HepG2 (cell line): Measurements from ENCODE around the gene TSGA10. TPM values are rescaled to one million over a fixed set of nuclear protein-coding genes. Genes with fewer than 3 reads are reported as not detected.

Experiments
- ASH2L ChIP-seq: fragments of 300-600, 200-600 bp; sonication (generic); IDR thresholded peaks from 2 replicates; pipeline ENCODE4 v1.7.0; 2017; ENCODE audit warnings: low read depth, mild to moderate bottlenecking, moderate library complexity, mixed read lengths, low read length; ENCODE audit not compliant: insufficient read length
- EED ChIP-seq: sonication (generic); formaldehyde crosslinking; IDR thresholded peaks from 2 replicates; pipeline ENCODE4 v1.5.0; 2020; ENCODE audit warnings: mild to moderate bottlenecking, missing genetic modification reagents
- FOXO1 ChIP-seq: sonication (generic); formaldehyde crosslinking; IDR thresholded peaks from 2 replicates; pipeline ENCODE4 v1.4.0; 2020; ENCODE audit warnings: missing genetic modification reagents
- HCFC1 ChIP-seq: fragments of 150-350 bp; IDR thresholded peaks from 2 replicates; pipeline ENCODE4 v1.6.1; 2014; ENCODE audit warnings: low read depth, low read length
- HOMEZ ChIP-seq: IDR thresholded peaks from 2 replicates; pipeline ENCODE4 v1.6.1; 2016; ENCODE audit warnings: low read depth
- MEF2D ChIP-seq: sonication (generic); formaldehyde crosslinking; IDR thresholded peaks from 2 replicates; pipeline ENCODE4 v1.5.1; 2020; ENCODE audit warnings: mild to moderate bottlenecking, missing genetic modification reagents
- NFKBIZ ChIP-seq: IDR thresholded peaks from 2 replicates; pipeline ENCODE4 v1.6.1; 2018; ENCODE audit warnings: missing genetic modification reagents, missing compliant biosample characterization
- PRDM4 ChIP-seq: sonication (generic); formaldehyde crosslinking; IDR thresholded peaks from 2 replicates; pipeline ENCODE4 v1.9.0; 2021; ENCODE audit warnings: missing genetic modification reagents, borderline replicate concordance
- YEATS4 ChIP-seq: sonication (generic); formaldehyde crosslinking; IDR thresholded peaks from 2 replicates; pipeline ENCODE4 v1.4.0; 2020; ENCODE audit warnings: missing genetic modification reagents, borderline replicate concordance
- ZMAT5 ChIP-seq: sonication (generic); formaldehyde crosslinking; IDR thresholded peaks from 2 replicates; pipeline ENCODE4 v1.5.0; 2020; ENCODE audit warnings: mild to moderate bottlenecking, low read depth, missing genetic modification reagents, borderline replicate concordance
- ZNF570 ChIP-seq: sonication (generic); formaldehyde crosslinking; IDR thresholded peaks from 2 replicates; pipeline ENCODE4 v1.4.0; 2020; ENCODE audit warnings: mild to moderate bottlenecking, missing genetic modification reagents, borderline replicate concordance
- ZNF589 ChIP-seq: sonication (generic); formaldehyde crosslinking; conservative IDR thresholded peaks from 2 replicates; pipeline ENCODE4 v1.8.0; 2022; ENCODE audit warnings: mild to moderate bottlenecking, moderate library complexity, missing genetic modification reagents
- ZNF614 ChIP-seq: IDR thresholded peaks from 2 replicates; pipeline ENCODE4 v1.6.1; 2018; ENCODE audit warnings: missing biosample characterization, missing genetic modification reagents, inconsistent platforms, borderline replicate concordance
- ZNF646 ChIP-seq: sonication (generic); formaldehyde crosslinking; IDR thresholded peaks from 2 replicates; pipeline ENCODE4 v1.9.0; 2021; ENCODE audit warnings: mild to moderate bottlenecking, missing genetic modification reagents
- ZNF674 ChIP-seq: sonication (generic); formaldehyde crosslinking; IDR thresholded peaks from 2 replicates; pipeline ENCODE4 v1.5.0; 2020; ENCODE audit warnings: low read depth, mild to moderate bottlenecking, missing genetic modification reagents
- ZNF709 ChIP-seq: sonication (generic); formaldehyde crosslinking; IDR thresholded peaks from 2 replicates; pipeline ENCODE4 v1.5.0; 2020; ENCODE audit warnings: mild to moderate bottlenecking, missing genetic modification reagents
- ZNF720 ChIP-seq: sonication (generic); formaldehyde crosslinking; IDR thresholded peaks from 2 replicates; pipeline ENCODE4 v1.4.0; 2020; ENCODE audit warnings: missing genetic modification reagents
- ZNF768 ChIP-seq: sonication (generic); formaldehyde crosslinking; IDR thresholded peaks from 2 replicates; pipeline ENCODE4 v1.4.0; 2020; ENCODE audit warnings: missing genetic modification reagents
- polyA plus RNA-seq, 8 experiments: library from polyadenylated mRNA; depleted of rRNA in 3 of 8; stranded (reverse) in 7 of 8; unstranded in 1 of 8; fragments of >200 nt; fragmentation: Illumina TruSeq in 4 of 8; extraction: Trizol in 4 of 8; gene quantifications; 2 replicates each; pipeline versions ENCODE4 v1.2.1 to v1.2.3, GENCODE V29; 2011 to 2016; ENCODE audit warnings: low read depth in 4 of 8, missing spikeins in 1 of 8, mixed read lengths in 1 of 8; ENCODE audit not compliant: insufficient read depth in 1 of 8
- total RNA-seq, 5 experiments: library from RNA; depleted of rRNA; stranded (reverse); fragments of >200 nt; fragmentation: Illumina TruSeq; extraction: Trizol; gene quantifications; 2 replicates each; pipeline ENCODE4 v1.2.3, GENCODE V29; 2016; ENCODE audit warnings: low read depth in 1 of 5

Gene TSGA10
- total and polyA plus RNA-seq, 2 of the 13 experiments (the other 11 are each of a cell fraction or from before 2014, with no cell fraction given), result 4.7 to 13.1 TPM

GRCh38 chr2:99154643-99155536 is at the start of gene TSGA10, which contains the start of gene LIPT1 (continued):
- peak; percentile 97 for TF ChIP-seq HOMEZ
- TF ChIP-seq ZNF768 (CRISPR knock-in tag), result peak; percentile 83; the same call in 1 of the 2 replicates
- TF ChIP-seq ZNF614 (CRISPR knock-in tag), result peak; percentile 95; the same call in 1 of the 2 replicates
- TF ChIP-seq HCFC1, result peak; percentile 62
- peak; percentile 95 for TF ChIP-seq NFKBIZ (CRISPR knock-in tag)
- peak; percentile 99 for TF ChIP-seq YEATS4 (CRISPR knock-in tag)
- no peak; the same call in 1 of the 2 replicates for TF ChIP-seq ZNF720 (CRISPR knock-in tag)
- peak; percentile 98 for TF ChIP-seq ASH2L
- peak; percentile 89 for TF ChIP-seq ZNF589 (CRISPR knock-in tag)
- 0 out of 2 replicates have a peak, but pooled peaks have one; percentile 68 for TF ChIP-seq ZNF570 (CRISPR knock-in tag)
- TF ChIP-seq FOXO1, result no peak; the same call in 1 of the 2 replicates
- TF ChIP-seq ZNF674, result peak; percentile 96; the same call in 1 of the 2 replicates
- TF ChIP-seq ZNF646 (CRISPR knock-in tag), result peak; percentile 66
- no peak for TF ChIP-seq PRDM4 (CRISPR knock-in tag)
- TF ChIP-seq ZMAT5 (CRISPR knock-in tag), result no peak
- TF ChIP-seq ZNF709 (CRISPR knock-in tag), result peak; percentile 97
- peak; percentile 92 for TF ChIP-seq MEF2D (CRISPR knock-in tag)
- TF ChIP-seq EED (CRISPR knock-in tag), result peak; percentile 99
